CD4-positive, alpha-beta T cell (primary cell): ENCODE measurements around the gene RNPS1. TPM values are rescaled to one million over a fixed set of nuclear protein-coding genes. Genes with fewer than 3 reads are reported as not detected.

Source experiments
- ATAC-seq: fragments of 200-7000 bp; cut with Tn5 transposase; one replicate; pipeline ENCODE4 v1.10.0; 2022; ENCODE audit warnings: mild to moderate bottlenecking; ENCODE audit not compliant: poor library complexity
- CTCF ChIA-PET: fragments of 350-600 bp; sonication (Branson Sonifier 250); formaldehyde crosslinking; loops from one replicate; lab custom pipeline; 2021; ENCODE audit warnings: antibody characterized with exemption, inconsistent platforms; lab: Charles Lee
- POLR2A ChIA-PET: fragments of 350-600 bp; sonication (Branson Sonifier 250); formaldehyde crosslinking; loops from one replicate; lab custom pipeline; 2021; ENCODE audit warnings: antibody characterized with exemption, inconsistent platforms; lab: Charles Lee
- DNase-seq, 14 experiments: peaks; one replicate each; pipeline ENCODE4 v3.0.0-alpha.2; 2013 to 2020; ENCODE audit warnings: mixed read lengths in 2 of 14
- H3K27ac ChIP-seq, 2 donors: one replicate each; pipeline versions ENCODE4 v1.5.1 to v1.7.0; 2013; ENCODE audit warnings: low read length in 2 of 2, low read depth in 1 of 2, mild to moderate bottlenecking in 1 of 2
- H3K27me3 ChIP-seq, 2 experiments: 1 replicate in 1 of 2; 2 replicates in 1 of 2; pipeline versions ENCODE4 v1.6.1 to v1.7.0; 2013; ENCODE audit warnings: low read length in 2 of 2, control low read depth in 1 of 2, mild to moderate bottlenecking in 1 of 2, moderate library complexity in 1 of 2; ENCODE audit not compliant: insufficient read depth in 2 of 2, control insufficient read depth in 1 of 2
- H3K36me3 ChIP-seq: one replicate; pipeline ENCODE4 v1.6.1; 2013; ENCODE audit warnings: low read length, control low read depth; ENCODE audit not compliant: insufficient read depth
- H3K4me1 ChIP-seq: one replicate; pipeline ENCODE4 v1.6.1; 2013; ENCODE audit warnings: low read length, control low read depth; ENCODE audit not compliant: insufficient read depth
- H3K4me3 ChIP-seq: one replicate; pipeline ENCODE4 v1.5.1; 2013; ENCODE audit warnings: mild to moderate bottlenecking, low read length, moderate library complexity
- H3K9me3 ChIP-seq, 2 experiments: 1 replicate in 1 of 2; 2 replicates in 1 of 2; pipeline versions ENCODE4 v1.6.1 to v1.7.0; 2013; ENCODE audit warnings: low read length in 2 of 2, mild to moderate bottlenecking in 2 of 2, control low read depth in 1 of 2, moderate library complexity in 1 of 2; ENCODE audit not compliant: control insufficient read depth in 1 of 2, insufficient read depth in 1 of 2
- H3K27ac Mint-ChIP-seq: one replicate; pipeline ENCODE4 v1.8.0; 2020; ENCODE audit warnings: mixed read lengths
- H3K27me3 Mint-ChIP-seq: one replicate; pipeline ENCODE4 v1.8.0; 2021; ENCODE audit warnings: mixed read lengths
- H3K36me3 Mint-ChIP-seq: one replicate; pipeline ENCODE4 v1.8.0; 2021; ENCODE audit warnings: low read depth, mixed read lengths
- H3K4me1 Mint-ChIP-seq: one replicate; pipeline ENCODE4 v1.8.0; 2021; ENCODE audit warnings: low read depth, mixed read lengths
- H3K4me3 Mint-ChIP-seq: one replicate; pipeline ENCODE4 v1.8.0; 2020; ENCODE audit warnings: mild to moderate bottlenecking, mixed read lengths
- H3K9me3 Mint-ChIP-seq: one replicate; pipeline ENCODE4 v1.8.0; 2020; ENCODE audit warnings: mixed read lengths
- intact Hi-C, 2 experiments: fragments of 100-400 bp; cut with DNase I in 1 of 2; cut with micrococcal nuclease in 1 of 2; formaldehyde crosslinking; loops; one replicate each; pipeline versions ENCODE4 v1.15.1 to v1.9.0; 2023 to 2025; cut with DNase I, micrococcal nuclease
- total RNA-seq, 174 experiments: library from RNA in 2 of 174; stranded (reverse) in 2 of 174; gene quantifications; one replicate each; pipeline ENCODE4 v1.2.3 and lab custom pipeline; 2021 to 2026
- TF ChIP-seq, protein P1 (sequence below): fragments of 200-600 bp; IDR thresholded peaks from one replicate; pipeline ENCODE4 v1.8.0; 2022; ENCODE audit warnings: antibody characterized with exemption, mild to moderate bottlenecking

RNPS1 gene
- total RNA-seq, 2 experiments from 2014 or later, result 211 to 214 TPM

DNA sequence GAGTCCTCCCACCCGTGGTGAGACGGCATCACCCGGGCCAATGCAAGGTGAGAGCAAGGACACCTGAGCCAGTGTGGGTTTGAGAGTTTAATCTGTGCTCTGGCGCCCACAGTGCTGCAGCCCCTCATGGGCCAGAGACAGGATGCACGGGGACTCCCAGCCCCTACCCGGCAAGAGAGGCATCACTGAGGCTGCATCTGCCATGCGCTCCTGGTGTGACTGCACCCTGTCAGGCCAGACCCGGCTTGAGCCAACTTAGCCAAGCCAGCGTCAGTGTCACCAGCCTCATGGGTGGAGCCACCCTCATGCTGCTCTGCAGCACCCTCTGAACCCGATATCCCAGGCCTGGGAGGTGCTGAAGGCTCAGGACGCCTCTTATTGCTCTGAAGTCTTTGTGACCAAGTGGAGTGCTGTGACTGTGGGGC is 56.0 kb downstream of the RNPS1 start:
- H3K9me3 Mint-ChIP-seq, result no peaks in the 10 kb centered on the region
- POLR2A ChIA-PET, result interaction anchor here (0.6 to 1.3 kb wide), 2 partner anchors 28 to 247 kb away, joined by 3 read pairs; partner anchors contain the start of gene RPS2

GRCh38 chr16:2210386-2211365 is 57.2 kb downstream of the RNPS1 start, which contains the start of gene BRICD5:
TSS of gene BRICD5 (minus strand) at chr16:2210863. CDS start at chr16:2210833, 30 bp downstream.
- ATAC-seq (no peak), DNase-seq (no peak)
- no peaks in the 10 kb centered on the region for H3K9me3 Mint-ChIP-seq
- intact Hi-C loops, result loop anchor here in 1 of 2 experiments (10.0 kb wide), 1 partner anchor 796 kb away; the partner anchor contains the start of gene UNKL
- Histone ChIP-seq H3K27ac (no peak within 1 kb of the TSS), H3K27me3 (no peaks in the 10 kb centered on the region), H3K9me3 (no peaks in the 10 kb centered on the region), H3K4me3 (no peak within 1 kb of the TSS), H3K4me1 (peaks cover 38% of the 10 kb centered on the region), H3K36me3 (peaks cover 32% of the 10 kb centered on the region)
- TF ChIP-seq, protein P1, sequence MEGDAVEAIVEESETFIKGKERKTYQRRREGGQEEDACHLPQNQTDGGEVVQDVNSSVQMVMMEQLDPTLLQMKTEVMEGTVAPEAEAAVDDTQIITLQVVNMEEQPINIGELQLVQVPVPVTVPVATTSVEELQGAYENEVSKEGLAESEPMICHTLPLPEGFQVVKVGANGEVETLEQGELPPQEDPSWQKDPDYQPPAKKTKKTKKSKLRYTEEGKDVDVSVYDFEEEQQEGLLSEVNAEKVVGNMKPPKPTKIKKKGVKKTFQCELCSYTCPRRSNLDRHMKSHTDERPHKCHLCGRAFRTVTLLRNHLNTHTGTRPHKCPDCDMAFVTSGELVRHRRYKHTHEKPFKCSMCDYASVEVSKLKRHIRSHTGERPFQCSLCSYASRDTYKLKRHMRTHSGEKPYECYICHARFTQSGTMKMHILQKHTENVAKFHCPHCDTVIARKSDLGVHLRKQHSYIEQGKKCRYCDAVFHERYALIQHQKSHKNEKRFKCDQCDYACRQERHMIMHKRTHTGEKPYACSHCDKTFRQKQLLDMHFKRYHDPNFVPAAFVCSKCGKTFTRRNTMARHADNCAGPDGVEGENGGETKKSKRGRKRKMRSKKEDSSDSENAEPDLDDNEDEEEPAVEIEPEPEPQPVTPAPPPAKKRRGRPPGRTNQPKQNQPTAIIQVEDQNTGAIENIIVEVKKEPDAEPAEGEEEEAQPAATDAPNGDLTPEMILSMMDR, result no peak
- H3K27me3 Mint-ChIP-seq, result no peaks in the 10 kb centered on the region
- H3K4me1 Mint-ChIP-seq, result peaks cover 19% of the 10 kb centered on the region
- peak within 1 kb of the TSS; percentile 11 for H3K4me3 Mint-ChIP-seq
- H3K27ac Mint-ChIP-seq, result peak within 1 kb of the TSS; percentile 24
- peaks cover 16% of the 10 kb centered on the region for H3K36me3 Mint-ChIP-seq
- ChIA-PET POLR2A (interaction anchor here (1.3 kb wide), 1 partner anchor 246 kb away, joined by 3 read pairs; the partner anchor contains the start of gene RPS2), CTCF (no interaction called here)

More for the DNA sequence above, 56.0 kb downstream of the RNPS1 start:
- H3K27ac ChIP-seq, result no peak overlapping the region
- no peaks in the 10 kb centered on the region for H3K9me3 ChIP-seq
- Mint-ChIP-seq H3K27ac (peak overlapping the region; percentile 24), H3K4me1 (peaks cover 11% of the 10 kb centered on the region), H3K36me3 (peaks cover 10% of the 10 kb centered on the region), H3K4me3 (peak overlapping the region; percentile 55), H3K27me3 (no peaks in the 10 kb centered on the region)
- H3K4me1 ChIP-seq, result peaks cover 27% of the 10 kb centered on the region
- TF ChIP-seq, protein P1, result no peak
- DNase-seq, result no peak
- no peak for ATAC-seq
- intact Hi-C loops, result loop anchor here in 1 of 2 experiments (10.0 kb wide), 1 partner anchor 797 kb away; the partner anchor contains the start of gene UNKL
- CTCF ChIA-PET, result no interaction called here
- H3K27me3 ChIP-seq, result no peaks in the 10 kb centered on the region
- no peak overlapping the region for H3K4me3 ChIP-seq
- H3K36me3 ChIP-seq, result peaks cover 27% of the 10 kb centered on the region

- POLR2A ChIA-PET, result no interaction called here
- H3K4me3 ChIP-seq, result no peak overlapping the region
- TF ChIP-seq, protein P1, result no peak
- H3K36me3 ChIP-seq, result peaks cover 32% of the 10 kb centered on the region
- intact Hi-C loops, result loop anchor here in 1 of 2 experiments (10.0 kb wide), 1 partner anchor 795 kb away; the partner anchor contains the start of gene UNKL
- peaks cover 37% of the 10 kb centered on the region for H3K4me1 ChIP-seq
- H3K4me3 Mint-ChIP-seq, result peak overlapping the region; percentile 11
- DNase-seq (no peak), ATAC-seq (no peak)
- H3K36me3 Mint-ChIP-seq, result peaks cover 16% of the 10 kb centered on the region
- H3K27ac ChIP-seq, result no peak overlapping the region
- H3K27me3 ChIP-seq, result no peaks in the 10 kb centered on the region
- H3K9me3 ChIP-seq, result no peaks in the 10 kb centered on the region
- CTCF ChIA-PET, result no interaction called here
- H3K9me3 Mint-ChIP-seq, result no peaks in the 10 kb centered on the region
- H3K4me1 Mint-ChIP-seq, result peaks cover 19% of the 10 kb centered on the region
- H3K27ac Mint-ChIP-seq, result no peak overlapping the region
- H3K27me3 Mint-ChIP-seq, result no peaks in the 10 kb centered on the region
These were observed 58.0 kb downstream of the RNPS1 start for GRCh38 chr16:2210009-2210332.
